ENCODE data around the gene BICD2. TPM values are rescaled to one million over a fixed set of nuclear protein-coding genes. Genes with fewer than 3 reads are reported as not detected.
"Not testable (repeated sequence)": the region's sequence is repeated elsewhere in the genome, so short reads cannot be mapped to it uniquely, and the experiment has no call there.

BICD2 gene
- total RNA-seq, 1 donor from 2014 or later = 29.1 TPM

GRCh38 chr9:92804727-92805126, 40.1 kb upstream of the BICD2 start:
- no peaks in the 10 kb centered on the region for H3K9me3 ChIP-seq
- intact Hi-C loops (cut with DNase I) = loop anchor here (5.0 kb wide), 1 partner anchor 37 kb away; no protein-coding TSS in a partner anchor
- H3K4me3 ChIP-seq = no peak overlapping the region
- H3K36me3 ChIP-seq = no peaks in the 10 kb centered on the region
- TF ChIP-seq, protein P1, sequence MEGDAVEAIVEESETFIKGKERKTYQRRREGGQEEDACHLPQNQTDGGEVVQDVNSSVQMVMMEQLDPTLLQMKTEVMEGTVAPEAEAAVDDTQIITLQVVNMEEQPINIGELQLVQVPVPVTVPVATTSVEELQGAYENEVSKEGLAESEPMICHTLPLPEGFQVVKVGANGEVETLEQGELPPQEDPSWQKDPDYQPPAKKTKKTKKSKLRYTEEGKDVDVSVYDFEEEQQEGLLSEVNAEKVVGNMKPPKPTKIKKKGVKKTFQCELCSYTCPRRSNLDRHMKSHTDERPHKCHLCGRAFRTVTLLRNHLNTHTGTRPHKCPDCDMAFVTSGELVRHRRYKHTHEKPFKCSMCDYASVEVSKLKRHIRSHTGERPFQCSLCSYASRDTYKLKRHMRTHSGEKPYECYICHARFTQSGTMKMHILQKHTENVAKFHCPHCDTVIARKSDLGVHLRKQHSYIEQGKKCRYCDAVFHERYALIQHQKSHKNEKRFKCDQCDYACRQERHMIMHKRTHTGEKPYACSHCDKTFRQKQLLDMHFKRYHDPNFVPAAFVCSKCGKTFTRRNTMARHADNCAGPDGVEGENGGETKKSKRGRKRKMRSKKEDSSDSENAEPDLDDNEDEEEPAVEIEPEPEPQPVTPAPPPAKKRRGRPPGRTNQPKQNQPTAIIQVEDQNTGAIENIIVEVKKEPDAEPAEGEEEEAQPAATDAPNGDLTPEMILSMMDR (IDR thresholded peaks at IDR 0.05) = no peak
- H3K4me1 ChIP-seq = peaks cover 6 to 25% of the 10 kb centered on the region in 2 donors
- H3K27me3 ChIP-seq = peaks cover 16% of the 10 kb centered on the region
- no peak overlapping the region for H3K27ac ChIP-seq
- no peak for DNase-seq (ENCODE audit: low spot score in 2 of 2)

- TF ChIP-seq, protein P1 (IDR thresholded peaks at IDR 0.05) = no peak
Measured at GRCh38 chr9:92798358-92798757, 33.7 kb upstream of the BICD2 start.

DNA sequence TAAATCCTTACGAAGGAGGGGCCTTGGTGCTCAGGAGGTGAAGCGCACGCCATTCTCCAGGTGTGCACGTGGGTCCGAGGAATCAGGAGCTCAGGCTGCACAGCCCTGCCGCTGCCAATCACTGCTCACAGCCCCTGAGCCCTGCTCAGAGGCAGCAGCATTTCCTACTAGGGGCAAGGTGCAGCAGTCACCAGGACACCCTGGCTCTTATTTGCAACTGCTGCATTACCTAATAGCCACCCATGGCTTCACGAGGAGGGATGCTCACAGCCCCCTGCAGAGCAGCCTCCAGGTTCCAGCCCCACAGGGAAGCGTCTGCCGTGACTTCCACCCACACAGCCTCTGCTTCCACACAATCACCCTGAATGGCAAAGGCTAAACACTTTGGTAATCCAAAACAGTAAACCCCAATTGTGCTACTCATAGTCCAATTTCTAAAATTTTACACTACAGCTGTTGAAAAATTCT, 31.7 kb upstream of the BICD2 start:
- H3K27ac ChIP-seq; H3K27me3 ChIP-seq; intact Hi-C loops (cut with DNase I); H3K36me3 ChIP-seq; DNase-seq (ENCODE audit: low spot score in 2 of 2); H3K4me1 ChIP-seq; H3K9me3 ChIP-seq; H3K4me3 ChIP-seq: not testable (repeated sequence)

More at GRCh38 chr9:92798358-92798757, 33.7 kb upstream of the BICD2 start:
- Histone ChIP-seq H3K4me3 (no peak overlapping the region), H3K9me3 (no peaks in the 10 kb centered on the region), H3K4me1 (no peaks in the 10 kb centered on the region), H3K27ac (no peak overlapping the region), H3K36me3 (no peaks in the 10 kb centered on the region), H3K27me3 (no peaks in the 10 kb centered on the region)
- intact Hi-C loops (cut with DNase I) = no loop called here
- no peak for DNase-seq (ENCODE audit: low spot score in 2 of 2)

- H3K9me3 ChIP-seq = no peaks in the 10 kb centered on the region
- no peaks in the 10 kb centered on the region for H3K36me3 ChIP-seq
- DNase-seq (ENCODE audit: low spot score in 2 of 2) = no peak
- H3K27me3 ChIP-seq = no peaks in the 10 kb centered on the region
- intact Hi-C loops (cut with DNase I) = no loop called here
- no peak overlapping the region for H3K4me3 ChIP-seq
- H3K27ac ChIP-seq = no peak overlapping the region
- no peaks in the 10 kb centered on the region for H3K4me1 ChIP-seq
- TF ChIP-seq, protein P1 (IDR thresholded peaks at IDR 0.05) = no peak
Measured at GRCh38 chr9:92795598-92796336, 31.1 kb upstream of the BICD2 start.

DNA sequence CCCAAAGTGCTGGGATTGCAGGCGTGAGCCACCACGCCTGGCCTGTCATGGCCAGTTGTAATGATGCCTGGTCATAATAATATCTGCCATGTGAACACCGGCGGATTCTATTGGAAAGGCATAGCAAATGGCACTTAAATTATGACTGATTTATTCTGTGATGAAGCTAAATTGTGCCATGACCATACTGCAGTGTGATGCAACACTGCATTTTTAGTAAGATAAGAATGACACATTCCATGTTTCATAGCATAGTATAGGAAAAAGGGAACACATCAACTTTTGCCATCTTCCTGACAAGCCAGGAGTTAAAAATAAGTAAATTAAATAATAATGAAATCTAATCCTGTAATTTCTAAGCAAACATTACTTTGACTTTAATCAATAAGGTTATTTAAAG, 30.4 kb upstream of the BICD2 start:
- H3K9me3 ChIP-seq = no peaks in the 10 kb centered on the region
- no peak overlapping the region for H3K27ac ChIP-seq
- no peaks in the 10 kb centered on the region for H3K27me3 ChIP-seq
- H3K4me1 ChIP-seq = no peaks in the 10 kb centered on the region
- H3K36me3 ChIP-seq = no peaks in the 10 kb centered on the region
- intact Hi-C loops (cut with DNase I) = no loop called here
- TF ChIP-seq, protein P1 (IDR thresholded peaks at IDR 0.05) = no peak
- DNase-seq (ENCODE audit: low spot score in 2 of 2) = no peak
- no peak overlapping the region for H3K4me3 ChIP-seq

GRCh38 chr9:92794426-92794825, 29.8 kb upstream of the BICD2 start:
- TF ChIP-seq, protein P1 (IDR thresholded peaks at IDR 0.05) = no peak
- intact Hi-C loops (cut with DNase I) = no loop called here
- no peaks in the 10 kb centered on the region for H3K36me3 ChIP-seq
- H3K4me1 ChIP-seq = no peaks in the 10 kb centered on the region
- no peaks in the 10 kb centered on the region for H3K27me3 ChIP-seq
- H3K4me3 ChIP-seq = no peak overlapping the region
- no peak overlapping the region for H3K27ac ChIP-seq
- no peak for DNase-seq (ENCODE audit: low spot score in 2 of 2)
- H3K9me3 ChIP-seq = no peaks in the 10 kb centered on the region

Data from ascending aorta (tissue), 2 donors.